Mesendoderm (in vitro differentiated cells): ENCODE data around the gene RPS4Y2. TPM values are rescaled to one million over a fixed set of nuclear protein-coding genes. Genes with fewer than 3 reads are reported as not detected.

ENCODE experiments used
- DNase-seq: peaks from one replicate; pipeline ENCODE4 v3.0.0; 2013
- H2AK5ac ChIP-seq: 2 replicates; pipeline ENCODE4 v1.6.1; 2013; ENCODE audit warnings: low read length, inconsistent platforms
- H2BK120ac ChIP-seq: 2 replicates; pipeline ENCODE4 v1.6.1; 2013; ENCODE audit warnings: low read depth, mild to moderate bottlenecking, low read length, moderate library complexity, mixed read lengths
- H2BK15ac ChIP-seq: replicated peaks from 2 replicates; pipeline ENCODE4 v1.6.1; 2013; ENCODE audit warnings: low read depth, mild to moderate bottlenecking, moderate library complexity
- H2BK5ac ChIP-seq: 2 replicates; pipeline ENCODE4 v1.6.1; 2013; ENCODE audit warnings: low read length, inconsistent platforms
- H3K18ac ChIP-seq: 2 replicates; pipeline ENCODE4 v1.6.1; 2013; ENCODE audit warnings: mild to moderate bottlenecking, low read length, mixed read lengths
- H3K23ac ChIP-seq: one replicate; pipeline ENCODE4 v1.6.1; 2013; ENCODE audit warnings: low read length
- H3K27ac ChIP-seq: 2 replicates; pipeline ENCODE4 v1.5.1; 2013; ENCODE audit warnings: low read depth, mild to moderate bottlenecking, inconsistent platforms, low read length, moderate library complexity
- H3K27me3 ChIP-seq: 2 replicates; pipeline ENCODE4 v1.6.1; 2013; ENCODE audit warnings: low read length, control low read depth, mild to moderate bottlenecking, inconsistent platforms; ENCODE audit not compliant: insufficient read depth, poor library complexity
- H3K36me3 ChIP-seq: 2 replicates; pipeline ENCODE4 v1.6.1; 2013; ENCODE audit warnings: low read length, inconsistent platforms; ENCODE audit not compliant: control insufficient read depth, insufficient read depth
- H3K4ac ChIP-seq: one replicate; pipeline ENCODE4 v1.6.1; 2013; ENCODE audit warnings: low read depth, mild to moderate bottlenecking, low read length, moderate library complexity
- H3K4me1 ChIP-seq: 2 replicates; pipeline ENCODE4 v1.6.1; 2013; ENCODE audit warnings: low read depth, low read length, inconsistent platforms; ENCODE audit not compliant: control insufficient read depth
- H3K4me2 ChIP-seq: 2 replicates; pipeline ENCODE4 v1.6.1; 2013; ENCODE audit warnings: low read length
- H3K4me3 ChIP-seq: 2 replicates; pipeline ENCODE4 v1.5.1; 2013; ENCODE audit warnings: mild to moderate bottlenecking, low read length
- H3K56ac ChIP-seq: one replicate; pipeline ENCODE4 v1.6.1; 2013; ENCODE audit warnings: low read length
- H3K79me1 ChIP-seq: 2 replicates; pipeline ENCODE4 v1.6.1; 2013; ENCODE audit warnings: low read length, inconsistent platforms
- H3K79me2 ChIP-seq: 2 replicates; pipeline ENCODE4 v1.6.1; 2013; ENCODE audit warnings: mild to moderate bottlenecking, low read length; ENCODE audit not compliant: control insufficient read depth, insufficient read depth
- H3K9ac ChIP-seq: 2 replicates; pipeline ENCODE4 v1.6.1; 2013; ENCODE audit warnings: low read length, inconsistent platforms
- H4K5ac ChIP-seq: one replicate; pipeline ENCODE4 v1.6.1; 2013; ENCODE audit warnings: low read length
- H4K8ac ChIP-seq: one replicate; pipeline ENCODE4 v1.6.1; 2013; ENCODE audit warnings: low read depth, mild to moderate bottlenecking, control low read depth, low read length, moderate library complexity
- WGBS: extraction: QIAGEN DNeasy Blood & Tissue Kit; methylation state at CpG from one replicate; pipeline ENCODE4 v1.1.7; 2013; ENCODE audit warnings: low lambda C conversion rate, missing lambda C conversion rate; ENCODE audit not compliant: insufficient coverage; ENCODE audit errors: extremely low coverage; 5-methylcytosine and 5-hydroxymethylcytosine counted together
- polyA plus RNA-seq, 2 experiments: library from polyadenylated mRNA; stranded (reverse); fragments of 200-250 nt; gene quantifications; one replicate each; pipeline ENCODE4 v1.2.3, GENCODE V29; 2013

RPS4Y2 gene
- polyA plus RNA-seq (2013, experiment 1 of 2), result not detected
- polyA plus RNA-seq (2013, experiment 2 of 2), result not detected

GRCh38 chrY:20755808-20756207 lies at the start of gene RPS4Y2:
RPS4Y2 (plus strand) TSS chrY:20756108; CDS start chrY:20756164, 56 bp downstream.
- no peak for DNase-seq

GRCh38 chrY:20714391-20714790 lies 41.5 kb upstream of the RPS4Y2 start:
- no peak for DNase-seq
- no peak overlapping the region for H3K18ac ChIP-seq
- H3K4ac ChIP-seq, result no peak overlapping the region
- H3K4me3 ChIP-seq, result no peak overlapping the region
- H3K79me1 ChIP-seq, result no peaks in the 10 kb centered on the region
- H4K5ac ChIP-seq, result no peak overlapping the region
- no peak overlapping the region for H4K8ac ChIP-seq
- no peak overlapping the region for H3K56ac ChIP-seq
- H3K27me3 ChIP-seq, result no peaks in the 10 kb centered on the region
- H2AK5ac ChIP-seq, result no peak overlapping the region
- H3K36me3 ChIP-seq, result no peaks in the 10 kb centered on the region
- H2BK120ac ChIP-seq, result no peak overlapping the region
- no peak overlapping the region for H3K9ac ChIP-seq
- H3K23ac ChIP-seq, result no peak overlapping the region
- no peak overlapping the region for H2BK5ac ChIP-seq
- no peaks in the 10 kb centered on the region for H3K79me2 ChIP-seq
- H2BK15ac ChIP-seq, result no peak overlapping the region
- no CpG with 5 or more reads among the region's 4 CpGs for WGBS
- no peaks in the 10 kb centered on the region for H3K4me1 ChIP-seq
- no peak overlapping the region for H3K27ac ChIP-seq
- H3K4me2 ChIP-seq, result no peak overlapping the region

More at GRCh38 chrY:20755808-20756207, at the start of gene RPS4Y2:
- Histone ChIP-seq H3K79me2 (no peaks in the 10 kb centered on the region), H3K9ac (no peak within 1 kb of the TSS), H3K4ac (no peak within 1 kb of the TSS), H2BK15ac (no peak within 1 kb of the TSS), H4K8ac (no peak within 1 kb of the TSS), H3K27ac (no peak within 1 kb of the TSS), H3K56ac (no peak within 1 kb of the TSS), H2BK120ac (no peak within 1 kb of the TSS), H4K5ac (no peak within 1 kb of the TSS), H3K18ac (no peak within 1 kb of the TSS), H2BK5ac (no peak within 1 kb of the TSS), H3K4me3 (no peak within 1 kb of the TSS), H3K4me2 (no peak within 1 kb of the TSS), H3K4me1 (no peaks in the 10 kb centered on the region), H3K36me3 (no peaks in the 10 kb centered on the region), H2AK5ac (no peak within 1 kb of the TSS), H3K23ac (no peak within 1 kb of the TSS), H3K79me1 (no peaks in the 10 kb centered on the region), H3K27me3 (no peaks in the 10 kb centered on the region)
- WGBS, result no CpG with 5 or more reads among the region's 20 CpGs

- Histone ChIP-seq H3K4me3 (no peak overlapping the region), H2BK120ac (no peak overlapping the region), H3K4ac (no peak overlapping the region), H4K8ac (no peak overlapping the region), H3K18ac (no peak overlapping the region), H2BK5ac (no peak overlapping the region), H3K79me1 (no peaks in the 10 kb centered on the region), H4K5ac (no peak overlapping the region), H3K27ac (no peak overlapping the region), H3K79me2 (no peaks in the 10 kb centered on the region), H3K4me1 (no peaks in the 10 kb centered on the region), H3K36me3 (no peaks in the 10 kb centered on the region), H2BK15ac (no peak overlapping the region), H3K4me2 (no peak overlapping the region), H3K56ac (no peak overlapping the region), H2AK5ac (no peak overlapping the region), H3K27me3 (no peaks in the 10 kb centered on the region), H3K23ac (no peak overlapping the region), H3K9ac (no peak overlapping the region)
- no peak for DNase-seq
- WGBS, result no CpG with 5 or more reads among the region's 11 CpGs
Measured at GRCh38 chrY:20726184-20726907, 29.6 kb upstream of the RPS4Y2 start.

DNA sequence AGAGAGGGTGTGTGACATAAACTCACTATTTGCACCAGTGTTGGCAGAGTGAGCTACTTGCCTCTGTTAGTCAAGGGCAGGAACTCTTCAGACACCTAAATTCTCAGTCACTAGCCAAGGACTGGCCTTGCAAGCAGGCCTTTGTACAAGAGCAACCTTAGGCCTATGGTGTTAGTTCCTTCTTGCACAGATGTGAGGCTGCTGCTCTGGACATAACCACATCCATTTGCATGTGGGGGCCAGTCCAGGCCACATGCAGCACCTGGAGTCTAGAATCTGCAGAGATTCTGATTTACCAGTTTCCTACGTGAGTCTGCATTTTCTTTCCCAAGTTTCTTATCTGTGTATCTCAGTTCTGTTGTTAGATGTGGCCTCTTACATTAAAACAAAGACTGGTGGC lies 20.7 kb upstream of the RPS4Y2 start:
- no peaks in the 10 kb centered on the region for H3K4me1 ChIP-seq
- no CpG with 5 or more reads among the region's 1 CpG for whole genome bisulfite sequencing

DNA sequence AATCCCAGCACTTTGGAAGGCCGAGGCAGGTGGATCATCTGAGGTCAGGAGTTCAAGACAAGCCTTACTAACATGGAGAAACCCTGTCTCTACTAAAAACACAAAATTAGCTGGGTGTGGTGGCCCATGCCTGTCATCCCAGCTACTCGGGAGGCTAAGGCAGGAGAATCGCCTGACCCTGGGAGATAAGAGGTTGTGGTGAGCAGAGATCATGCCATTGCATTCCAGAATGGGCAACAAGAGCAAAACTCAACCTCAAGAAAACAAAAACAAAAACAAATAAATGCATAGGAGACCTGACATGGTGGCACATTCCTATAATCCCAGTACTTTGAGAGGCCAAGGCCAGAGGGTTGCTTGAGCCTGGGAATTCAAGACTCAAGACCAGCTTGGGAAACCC lies 16.1 kb upstream of the RPS4Y2 start:
- Histone ChIP-seq H4K5ac (no peak overlapping the region), H3K27ac (no peak overlapping the region), H2BK15ac (no peak overlapping the region)

More for the DNA sequence above, 20.7 kb upstream of the RPS4Y2 start:
- Histone ChIP-seq H3K27me3 (no peaks in the 10 kb centered on the region), H3K4ac (no peak overlapping the region), H3K23ac (no peak overlapping the region), H3K79me2 (no peaks in the 10 kb centered on the region), H2BK120ac (no peak overlapping the region), H3K4me2 (no peak overlapping the region), H2AK5ac (no peak overlapping the region), H3K18ac (no peak overlapping the region), H3K56ac (no peak overlapping the region), H3K36me3 (no peaks in the 10 kb centered on the region), H2BK15ac (no peak overlapping the region), H3K27ac (no peak overlapping the region), H3K79me1 (no peaks in the 10 kb centered on the region), H2BK5ac (no peak overlapping the region), H3K9ac (no peak overlapping the region), H4K5ac (no peak overlapping the region), H3K4me3 (no peak overlapping the region), H4K8ac (no peak overlapping the region)
- no peak for DNase-seq

GRCh38 chrY:20740609-20741008 lies 15.3 kb upstream of the RPS4Y2 start:
- H3K4me1 ChIP-seq, result no peaks in the 10 kb centered on the region
- H3K4me3 ChIP-seq, result no peak overlapping the region
- no peak overlapping the region for H4K5ac ChIP-seq
- H4K8ac ChIP-seq, result no peak overlapping the region
- no CpG with 5 or more reads among the region's 4 CpGs for WGBS
- H3K79me2 ChIP-seq, result no peaks in the 10 kb centered on the region
- H3K18ac ChIP-seq, result no peak overlapping the region
- no peak overlapping the region for H3K4me2 ChIP-seq
- no peak overlapping the region for H3K27ac ChIP-seq
- H3K4ac ChIP-seq, result no peak overlapping the region
- H3K9ac ChIP-seq, result no peak overlapping the region
- H3K27me3 ChIP-seq, result no peaks in the 10 kb centered on the region
- no peak overlapping the region for H3K56ac ChIP-seq
- no peak overlapping the region for H2BK120ac ChIP-seq
- no peak overlapping the region for H2BK5ac ChIP-seq
- no peak overlapping the region for H2BK15ac ChIP-seq
- H3K36me3 ChIP-seq, result no peaks in the 10 kb centered on the region
- H2AK5ac ChIP-seq, result no peak overlapping the region
- H3K79me1 ChIP-seq, result no peaks in the 10 kb centered on the region
- peak; percentile 0 for DNase-seq
- H3K23ac ChIP-seq, result no peak overlapping the region

More for the DNA sequence above, 16.1 kb upstream of the RPS4Y2 start:
- H3K23ac ChIP-seq, result no peak overlapping the region
- no peak overlapping the region for H3K4me2 ChIP-seq
- no peak for DNase-seq
- no peaks in the 10 kb centered on the region for H3K36me3 ChIP-seq
- no peak overlapping the region for H2AK5ac ChIP-seq
- no peak overlapping the region for H3K9ac ChIP-seq
- H4K8ac ChIP-seq, result no peak overlapping the region
- no peaks in the 10 kb centered on the region for H3K27me3 ChIP-seq
- WGBS, result no CpG with 5 or more reads among the region's 3 CpGs
- no peaks in the 10 kb centered on the region for H3K79me1 ChIP-seq
- no peak overlapping the region for H2BK5ac ChIP-seq
- H3K4ac ChIP-seq, result no peak overlapping the region
- no peak overlapping the region for H3K4me3 ChIP-seq
- H3K79me2 ChIP-seq, result no peaks in the 10 kb centered on the region
- H3K4me1 ChIP-seq, result no peaks in the 10 kb centered on the region
- H3K56ac ChIP-seq, result no peak overlapping the region
- H3K18ac ChIP-seq, result no peak overlapping the region
- no peak overlapping the region for H2BK120ac ChIP-seq
